ENCODE measurements around the gene PTPN3. TPM values are rescaled to one million over a fixed set of nuclear protein-coding genes. Genes with fewer than 3 reads are reported as not detected.

PTPN3 gene
- polyA plus RNA-seq, 3 donors: not detected

DNA sequence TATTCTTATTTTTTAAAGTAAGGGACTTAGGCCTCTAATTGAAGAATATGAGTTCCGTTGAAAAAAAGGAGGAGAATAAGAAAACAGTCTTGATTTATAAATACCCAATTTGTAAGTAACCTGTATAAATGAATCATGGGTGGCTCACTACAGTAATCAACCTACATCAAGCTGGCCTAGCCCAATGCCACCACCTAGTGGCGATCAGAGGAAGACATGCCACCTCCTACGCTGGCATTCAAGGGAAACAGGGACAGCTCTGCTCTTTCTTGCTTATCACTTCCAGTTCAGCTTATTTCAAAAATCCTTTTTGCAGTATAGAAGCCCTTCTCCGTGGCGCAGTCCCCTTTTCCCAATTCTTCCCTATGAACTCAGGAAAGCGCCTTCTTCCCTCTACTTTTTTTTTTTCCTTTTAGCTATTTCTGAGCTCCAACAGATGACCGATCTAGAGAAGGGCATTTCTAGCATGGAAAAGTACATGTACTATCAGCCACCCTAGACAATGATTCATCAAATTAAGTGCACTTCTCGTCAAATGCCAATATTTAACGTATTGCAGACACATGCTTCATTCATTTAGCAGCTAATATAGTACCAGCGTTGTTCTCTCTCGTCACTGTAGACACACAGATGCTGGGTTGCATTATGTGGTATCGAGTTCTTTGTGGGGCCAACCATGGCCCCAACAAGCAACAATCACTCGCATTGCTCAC lies 28.3 kb downstream of the PTPN3 start:
- H3K36me3 ChIP-seq (replicated peaks in 1 of 2; ENCODE audit: control insufficient read depth in 1 of 2, insufficient read depth in 2 of 2, low read length in 2 of 2): no peaks in the 10 kb centered on the region
- no peaks in the 10 kb centered on the region for H4K20me1 ChIP-seq (ENCODE audit: insufficient read depth, low read length)
- peaks cover 54 to 88% of the 10 kb centered on the region in 2 donors for H3K27me3 ChIP-seq (ENCODE audit: control insufficient read depth in 2 of 2, insufficient read depth in 2 of 2, low read length in 2 of 2)
- no peaks in the 10 kb centered on the region for H3K79me2 ChIP-seq (ENCODE audit: insufficient read depth, low read length)
- 49% methylated on average over 10 of the region's 13 CpGs for WGBS (ENCODE audit: insufficient coverage)
- peaks cover 0 to 14% (median 7%) of the 10 kb centered on the region in 7 donors for H3K9me3 Mint-ChIP-seq
- H3K4me3 Mint-ChIP-seq: peak overlapping the region in 1 of 2 donors; percentile 51
- H3K9me3 ChIP-seq (replicated peaks in 1 of 2; ENCODE audit: control insufficient read depth in 1 of 2, insufficient read depth in 1 of 2, low read length in 2 of 2): no peaks in the 10 kb centered on the region
- H3K4me1 ChIP-seq (ENCODE audit: control insufficient read depth in 1 of 2, insufficient read depth in 2 of 2, low read length in 2 of 2): no peaks in the 10 kb centered on the region
- peaks cover 2% of the 10 kb centered on the region for H3K4me1 Mint-ChIP-seq
- intact Hi-C loops (cut with micrococcal nuclease): loop anchor here in 1 of 2 donors (10.0 kb wide), 1 partner anchor 225 kb away; no protein-coding TSS in a partner anchor
- no peak overlapping the region for H3K27ac ChIP-seq (ENCODE audit: low read depth in 1 of 2, low read length in 2 of 2)
- no peak overlapping the region for H2AFZ ChIP-seq (ENCODE audit: insufficient read depth, low read depth, low read length, poor library complexity, severe bottlenecking)
- H3K27me3 Mint-ChIP-seq (ENCODE audit: low read depth in 3 of 3): peaks cover 76 to 84% (median 79%) of the 10 kb centered on the region in 3 donors
- TF ChIP-seq, protein P1, sequence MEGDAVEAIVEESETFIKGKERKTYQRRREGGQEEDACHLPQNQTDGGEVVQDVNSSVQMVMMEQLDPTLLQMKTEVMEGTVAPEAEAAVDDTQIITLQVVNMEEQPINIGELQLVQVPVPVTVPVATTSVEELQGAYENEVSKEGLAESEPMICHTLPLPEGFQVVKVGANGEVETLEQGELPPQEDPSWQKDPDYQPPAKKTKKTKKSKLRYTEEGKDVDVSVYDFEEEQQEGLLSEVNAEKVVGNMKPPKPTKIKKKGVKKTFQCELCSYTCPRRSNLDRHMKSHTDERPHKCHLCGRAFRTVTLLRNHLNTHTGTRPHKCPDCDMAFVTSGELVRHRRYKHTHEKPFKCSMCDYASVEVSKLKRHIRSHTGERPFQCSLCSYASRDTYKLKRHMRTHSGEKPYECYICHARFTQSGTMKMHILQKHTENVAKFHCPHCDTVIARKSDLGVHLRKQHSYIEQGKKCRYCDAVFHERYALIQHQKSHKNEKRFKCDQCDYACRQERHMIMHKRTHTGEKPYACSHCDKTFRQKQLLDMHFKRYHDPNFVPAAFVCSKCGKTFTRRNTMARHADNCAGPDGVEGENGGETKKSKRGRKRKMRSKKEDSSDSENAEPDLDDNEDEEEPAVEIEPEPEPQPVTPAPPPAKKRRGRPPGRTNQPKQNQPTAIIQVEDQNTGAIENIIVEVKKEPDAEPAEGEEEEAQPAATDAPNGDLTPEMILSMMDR (IDR thresholded peaks at IDR 0.05): peak; percentile 88
- no peak overlapping the region for H3K27ac Mint-ChIP-seq
- H3K9ac ChIP-seq (ENCODE audit: insufficient read depth, low read length, poor library complexity, severe bottlenecking): no peak overlapping the region
- no peak overlapping the region for H3K4me3 ChIP-seq (replicated peaks in 1 of 3; ENCODE audit: low read depth in 2 of 3, low read length in 3 of 3)
- no peaks in the 10 kb centered on the region for H3K36me3 Mint-ChIP-seq
- H3K4me2 ChIP-seq (replicated peaks; ENCODE audit: extremely low read depth, low read length, poor library complexity, severe bottlenecking): no peak overlapping the region
- DNase-seq: peak; percentile 29 to 47 (median 38)

DNA sequence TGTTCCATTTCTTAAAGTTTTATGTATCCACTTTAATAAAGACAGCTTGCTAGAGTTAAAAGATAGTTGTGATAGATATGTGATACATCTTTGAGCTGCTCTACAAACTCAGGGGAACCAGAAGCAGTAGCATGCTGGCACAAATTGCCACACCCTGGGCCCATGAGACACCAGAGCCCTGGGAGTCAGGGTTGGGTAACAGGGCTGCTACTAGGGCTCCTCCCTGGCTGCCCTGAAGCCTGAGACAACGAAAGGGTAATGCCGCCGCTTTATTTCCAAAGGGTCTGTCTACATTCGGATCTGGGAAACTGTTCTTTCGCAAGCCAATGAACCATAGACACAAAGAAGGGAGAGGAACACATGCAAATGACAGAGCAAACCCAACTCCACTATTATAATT lies 29.2 kb downstream of the PTPN3 start:
- Histone ChIP-seq H3K27ac (ENCODE audit: low read depth in 1 of 2, low read length in 2 of 2) (no peak overlapping the region), H3K4me3 (replicated peaks in 1 of 3; ENCODE audit: low read depth in 2 of 3, low read length in 3 of 3) (no peak overlapping the region), H3K27me3 (ENCODE audit: control insufficient read depth in 2 of 2, insufficient read depth in 2 of 2, low read length in 2 of 2) (peaks cover 54 to 88% of the 10 kb centered on the region in 2 donors), H3K79me2 (ENCODE audit: insufficient read depth, low read length) (no peaks in the 10 kb centered on the region), H3K9me3 (replicated peaks in 1 of 2; ENCODE audit: control insufficient read depth in 1 of 2, insufficient read depth in 1 of 2, low read length in 2 of 2) (no peaks in the 10 kb centered on the region), H3K4me1 (ENCODE audit: control insufficient read depth in 1 of 2, insufficient read depth in 2 of 2, low read length in 2 of 2) (no peaks in the 10 kb centered on the region), H3K4me2 (replicated peaks; ENCODE audit: extremely low read depth, low read length, poor library complexity, severe bottlenecking) (no peak overlapping the region), H3K36me3 (replicated peaks in 1 of 2; ENCODE audit: control insufficient read depth in 1 of 2, insufficient read depth in 2 of 2, low read length in 2 of 2) (no peaks in the 10 kb centered on the region), H3K9ac (ENCODE audit: insufficient read depth, low read length, poor library complexity, severe bottlenecking) (no peak overlapping the region), H4K20me1 (ENCODE audit: insufficient read depth, low read length) (no peaks in the 10 kb centered on the region), H2AFZ (ENCODE audit: insufficient read depth, low read depth, low read length, poor library complexity, severe bottlenecking) (no peak overlapping the region)
- Mint-ChIP-seq H3K4me1 (peaks cover 2% of the 10 kb centered on the region), H3K27ac (peak overlapping the region in 1 of 7 donors; percentile 40), H3K27me3 (ENCODE audit: low read depth in 3 of 3) (peaks cover 73 to 84% (median 78%) of the 10 kb centered on the region in 3 donors), H3K9me3 (peaks cover 0 to 12% (median 7%) of the 10 kb centered on the region in 7 donors), H3K36me3 (no peaks in the 10 kb centered on the region), H3K4me3 (peak overlapping the region in 1 of 2 donors; percentile 53)
- intact Hi-C loops (cut with micrococcal nuclease): loop anchor here in 1 of 2 donors (10.0 kb wide), 1 partner anchor 224 kb away; no protein-coding TSS in a partner anchor
- no peak for DNase-seq
- TF ChIP-seq, protein P1 (IDR thresholded peaks at IDR 0.05): no peak
- 74% methylated on average over 5 of the region's 5 CpGs for WGBS (ENCODE audit: insufficient coverage)

Measured in CD14-positive monocyte (primary cell).